ENCODE measurements around the gene DNAJA2.

Gene DNAJA2

DNA sequence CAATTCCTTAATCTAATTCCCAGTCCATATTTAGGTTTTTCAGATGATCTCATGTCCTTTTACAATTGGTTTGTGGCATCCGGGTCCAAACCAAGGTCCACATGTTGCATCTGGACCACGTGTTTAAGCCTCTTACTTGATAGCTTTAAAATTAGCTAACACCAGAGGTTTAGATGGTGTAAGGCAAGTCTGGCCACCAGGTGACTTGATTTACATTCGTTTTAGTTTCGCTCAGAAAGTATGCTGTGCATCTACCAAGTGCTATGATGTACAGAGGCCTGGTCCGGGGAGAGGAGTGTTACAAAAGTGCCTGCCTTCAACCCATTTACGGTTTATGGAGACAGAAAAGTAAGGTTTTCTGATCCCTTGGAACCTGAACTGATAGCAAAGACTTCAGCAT lies 878 bp upstream of the DNAJA2 start:
- H3K4me1 ChIP-seq (ENCODE audit: control insufficient read depth, insufficient read depth, low read length): peaks cover 17% of the 10 kb centered on the region
- peak overlapping the region; percentile 97 for H3K4me3 ChIP-seq (ENCODE audit: low read length)
- no peaks in the 10 kb centered on the region for H3K9me3 ChIP-seq (replicated peaks; ENCODE audit: low read length)
- no peaks in the 10 kb centered on the region for H3K27me3 ChIP-seq (ENCODE audit: control insufficient read depth, insufficient read depth, low read length)
- H3K36me3 ChIP-seq (ENCODE audit: insufficient read depth, low read length): peaks cover 14% of the 10 kb centered on the region
- peak overlapping the region; percentile 99 for H3K9ac ChIP-seq (ENCODE audit: low read depth, low read length)
- peak overlapping the region; percentile 83 for H3K4me2 ChIP-seq (ENCODE audit: low read length)

DNA sequence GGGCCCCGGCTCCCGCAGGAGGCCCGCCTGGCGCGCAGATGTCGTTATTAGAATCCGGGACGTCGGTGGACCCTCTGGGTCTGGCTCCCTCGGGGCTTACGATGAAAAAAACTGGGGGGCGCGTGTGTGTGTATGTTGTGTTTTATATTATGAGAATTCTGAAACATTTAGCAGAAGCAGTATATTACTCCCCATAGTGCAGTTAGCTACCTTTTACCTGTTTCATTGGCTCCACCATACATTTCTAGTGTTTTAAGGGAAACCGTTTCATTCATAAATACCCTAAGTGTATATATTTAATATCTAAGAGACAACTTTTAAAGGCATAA lies 486 bp upstream of the DNAJA2 start:
- H3K4me3 ChIP-seq (ENCODE audit: low read length): peak overlapping the region; percentile 97

DNA sequence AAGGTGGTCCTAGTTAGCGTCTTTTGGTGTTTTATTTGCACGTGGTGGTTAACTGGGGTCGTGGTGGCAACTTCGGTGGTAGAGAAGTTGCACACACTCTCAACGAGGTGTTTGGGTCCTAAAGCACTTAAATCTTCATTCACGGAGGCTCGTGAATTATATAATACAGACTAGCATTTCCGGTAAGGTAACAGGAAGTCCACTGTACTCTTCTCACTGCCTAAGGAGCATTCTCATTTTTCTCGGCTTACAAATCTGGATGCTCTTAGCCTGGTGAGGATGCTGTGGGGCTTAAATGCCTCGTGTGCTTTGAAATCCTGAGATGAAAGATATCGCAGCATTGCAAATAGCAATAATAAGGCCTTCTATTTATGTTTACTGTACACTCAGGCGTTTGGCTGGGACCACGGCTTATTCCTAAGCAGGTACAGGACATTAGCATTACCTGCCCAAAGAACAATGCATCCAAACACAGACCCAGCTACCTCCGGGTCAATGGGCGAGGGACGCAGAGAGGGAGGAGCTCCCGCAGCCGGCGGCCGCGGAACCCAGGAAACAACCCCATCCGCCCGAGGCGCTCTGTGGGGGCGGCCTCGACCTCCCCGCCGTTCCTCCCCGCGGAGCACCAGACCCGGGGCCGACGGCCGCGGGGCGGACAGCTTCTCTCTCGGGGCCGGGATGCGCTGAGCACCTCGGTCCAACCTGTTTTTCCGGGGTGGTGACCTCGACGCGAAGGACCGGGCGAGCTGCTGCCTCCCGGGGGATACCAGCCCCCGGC lies 856 bp downstream of the DNAJA2 start:
- Histone ChIP-seq H3K36me3 (ENCODE audit: insufficient read depth, low read length) (peaks cover 31% of the 10 kb centered on the region), H3K27me3 (ENCODE audit: control insufficient read depth, insufficient read depth, low read length) (no peaks in the 10 kb centered on the region), H3K9me3 (replicated peaks; ENCODE audit: low read length) (no peaks in the 10 kb centered on the region), H3K4me1 (ENCODE audit: control insufficient read depth, insufficient read depth, low read length) (peaks cover 18% of the 10 kb centered on the region), H3K4me2 (ENCODE audit: low read length) (peak overlapping the region; percentile 83), H3K9ac (ENCODE audit: low read depth, low read length) (peak overlapping the region; percentile 99), H3K4me3 (ENCODE audit: low read length) (peak overlapping the region; percentile 97)

More for the DNA sequence above, 486 bp upstream of the DNAJA2 start:
- Histone ChIP-seq H3K4me2 (ENCODE audit: low read length) (peak overlapping the region; percentile 83), H3K9me3 (replicated peaks; ENCODE audit: low read length) (no peaks in the 10 kb centered on the region), H3K36me3 (ENCODE audit: insufficient read depth, low read length) (peaks cover 17% of the 10 kb centered on the region), H3K4me1 (ENCODE audit: control insufficient read depth, insufficient read depth, low read length) (peaks cover 18% of the 10 kb centered on the region), H3K27me3 (ENCODE audit: control insufficient read depth, insufficient read depth, low read length) (no peaks in the 10 kb centered on the region), H3K9ac (ENCODE audit: low read depth, low read length) (peak overlapping the region; percentile 99)

DNA sequence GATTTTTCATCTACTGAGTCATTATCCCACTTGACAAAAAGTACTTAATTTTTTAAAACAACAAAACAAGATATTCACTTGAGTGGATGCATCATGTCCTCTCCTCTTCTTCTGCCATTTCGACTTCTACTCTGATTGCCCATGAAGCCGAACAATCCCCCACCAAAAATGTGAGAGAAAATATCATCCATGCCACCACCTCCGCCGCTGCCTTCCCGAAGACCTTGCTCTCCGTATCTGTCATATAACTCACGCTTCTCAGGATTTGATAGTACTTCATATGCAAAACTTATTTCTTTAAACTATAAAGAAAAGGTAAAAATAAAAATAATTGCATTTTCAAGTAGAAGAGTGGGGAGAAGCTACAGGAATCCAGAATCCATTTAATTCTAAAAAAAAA lies 2.2 kb downstream of the DNAJA2 start:
- Histone ChIP-seq H3K9me3 (replicated peaks; ENCODE audit: low read length) (no peaks in the 10 kb centered on the region), H3K9ac (ENCODE audit: low read depth, low read length) (no peak overlapping the region), H3K36me3 (ENCODE audit: insufficient read depth, low read length) (peaks cover 44% of the 10 kb centered on the region), H3K4me1 (ENCODE audit: control insufficient read depth, insufficient read depth, low read length) (peaks cover 18% of the 10 kb centered on the region), H3K4me3 (ENCODE audit: low read length) (no peak overlapping the region), H3K4me2 (ENCODE audit: low read length) (peak overlapping the region; percentile 83), H3K27me3 (ENCODE audit: control insufficient read depth, insufficient read depth, low read length) (no peaks in the 10 kb centered on the region)

DNA sequence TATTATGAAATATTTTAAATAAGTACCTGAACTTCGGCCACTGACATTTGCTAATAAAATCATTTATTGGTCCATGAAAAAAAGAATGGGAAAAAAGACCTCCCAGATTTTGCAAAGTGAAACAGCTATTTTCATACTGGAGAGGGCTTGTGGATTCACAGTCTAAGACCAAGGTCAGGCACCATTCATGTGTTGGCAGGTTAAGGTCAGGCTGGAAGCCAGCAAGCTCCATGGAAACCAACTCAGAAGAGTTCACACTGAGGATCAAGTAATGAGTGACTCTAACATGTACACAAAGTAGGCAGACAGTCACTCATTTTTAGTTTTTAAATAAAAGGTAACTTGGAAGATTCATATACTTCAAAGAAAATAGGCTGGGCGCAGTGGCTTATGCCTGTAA lies 3.4 kb downstream of the DNAJA2 start:
- peaks cover 55% of the 10 kb centered on the region for H3K36me3 ChIP-seq (ENCODE audit: insufficient read depth, low read length)
- H3K27me3 ChIP-seq (ENCODE audit: control insufficient read depth, insufficient read depth, low read length): no peaks in the 10 kb centered on the region
- no peak overlapping the region for H3K4me3 ChIP-seq (ENCODE audit: low read length)
- no peaks in the 10 kb centered on the region for H3K9me3 ChIP-seq (replicated peaks; ENCODE audit: low read length)
- H3K4me2 ChIP-seq (ENCODE audit: low read length): no peak overlapping the region
- no peak overlapping the region for H3K9ac ChIP-seq (ENCODE audit: low read depth, low read length)
- H3K4me1 ChIP-seq (ENCODE audit: control insufficient read depth, insufficient read depth, low read length): peaks cover 18% of the 10 kb centered on the region

DNA sequence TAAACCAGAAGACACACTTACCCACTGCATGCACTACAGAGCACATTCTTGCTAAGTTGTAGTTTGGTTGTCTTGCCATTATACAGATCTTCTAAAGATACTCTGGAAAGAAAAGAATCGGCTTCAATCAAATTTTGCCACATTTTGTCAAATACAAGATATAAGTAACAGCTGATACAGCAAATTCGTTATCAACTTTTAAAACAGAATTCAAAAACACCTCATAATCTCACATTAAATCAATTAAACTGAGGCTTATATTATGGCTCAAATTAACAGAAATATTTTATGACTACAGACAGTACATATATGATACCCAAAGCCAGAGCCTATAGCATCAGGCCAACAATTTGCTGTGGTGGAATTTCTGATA lies 5.4 kb downstream of the DNAJA2 start:
- Histone ChIP-seq H3K9ac (ENCODE audit: low read depth, low read length) (no peak overlapping the region), H3K9me3 (replicated peaks; ENCODE audit: low read length) (no peaks in the 10 kb centered on the region), H3K4me1 (ENCODE audit: control insufficient read depth, insufficient read depth, low read length) (peaks cover 11% of the 10 kb centered on the region), H3K36me3 (ENCODE audit: insufficient read depth, low read length) (peaks cover 67% of the 10 kb centered on the region), H3K4me2 (ENCODE audit: low read length) (no peak overlapping the region), H3K4me3 (ENCODE audit: low read length) (no peak overlapping the region), H3K27me3 (ENCODE audit: control insufficient read depth, insufficient read depth, low read length) (no peaks in the 10 kb centered on the region)

DNA sequence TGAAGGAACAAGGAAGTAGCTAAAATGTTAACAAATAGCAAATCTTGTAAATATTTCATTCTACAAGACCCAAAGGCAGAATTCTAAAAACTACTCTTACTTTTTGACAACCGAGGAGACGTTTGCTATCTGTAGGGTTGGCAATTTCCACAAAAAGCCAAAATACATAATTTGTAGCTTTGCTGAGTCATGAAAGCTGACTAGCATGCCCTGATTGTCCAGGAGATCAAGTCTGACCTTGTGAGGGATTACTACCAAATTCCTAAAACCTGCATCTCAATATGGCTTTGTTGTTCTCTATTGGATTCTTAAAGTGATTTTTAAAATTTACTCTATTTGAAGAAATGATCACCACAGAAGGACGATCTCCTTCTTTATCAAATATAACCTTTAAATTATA lies 10.8 kb downstream of the DNAJA2 start:
- Histone ChIP-seq H3K9ac (ENCODE audit: low read depth, low read length) (no peak overlapping the region), H3K36me3 (ENCODE audit: insufficient read depth, low read length) (peaks cover 84% of the 10 kb centered on the region)

DNA sequence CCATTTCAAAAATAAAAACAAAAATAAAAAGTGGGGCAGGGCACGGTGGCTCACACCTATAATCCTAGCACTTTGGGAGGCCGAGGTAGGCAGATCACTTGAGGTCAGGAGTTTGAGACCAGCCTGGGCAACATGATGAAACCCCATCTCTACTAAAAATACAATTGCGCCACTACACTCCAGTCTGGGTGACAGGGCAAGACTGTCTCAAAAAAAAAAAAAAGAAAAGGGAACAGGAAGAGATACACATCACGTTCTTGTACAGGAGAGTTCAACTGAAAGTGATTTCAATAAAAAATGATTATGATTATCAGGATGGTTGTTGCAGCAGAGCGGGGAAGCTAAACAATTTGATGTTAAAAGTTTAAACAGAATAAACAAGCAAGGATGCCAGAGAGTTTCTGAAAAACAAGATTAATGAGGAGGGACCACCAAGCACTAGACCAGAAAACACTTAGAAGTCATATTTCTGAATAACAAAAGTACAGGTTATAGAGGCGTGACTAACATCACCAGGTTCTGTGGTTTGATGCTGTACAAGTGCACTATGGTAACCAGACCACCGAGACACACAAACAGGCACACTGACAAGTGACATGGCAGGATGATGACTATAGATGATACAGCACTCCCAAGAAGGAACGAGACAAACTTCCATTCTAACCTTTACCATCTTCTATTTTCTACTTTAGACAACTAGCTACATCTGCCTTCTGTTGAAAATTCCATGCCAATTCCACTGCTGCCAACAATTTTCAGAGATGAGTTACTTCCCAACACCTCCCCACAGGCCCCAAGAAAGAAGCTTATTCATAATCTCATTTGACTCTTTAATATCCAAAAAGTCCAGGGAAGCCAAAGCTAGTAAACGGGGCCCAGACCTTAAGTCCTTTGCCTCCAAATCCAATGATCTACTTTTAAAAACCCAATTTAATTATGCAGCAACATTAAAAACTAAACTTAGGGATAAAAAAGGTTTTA lies 11.8 kb downstream of the DNAJA2 start:
- no peaks in the 10 kb centered on the region for H3K27me3 ChIP-seq (ENCODE audit: control insufficient read depth, insufficient read depth, low read length)
- H3K4me2 ChIP-seq (ENCODE audit: low read length): no peak overlapping the region
- H3K4me1 ChIP-seq (ENCODE audit: control insufficient read depth, insufficient read depth, low read length): peaks cover 10% of the 10 kb centered on the region
- H3K9ac ChIP-seq (ENCODE audit: low read depth, low read length): no peak overlapping the region
- H3K4me3 ChIP-seq (ENCODE audit: low read length): no peak overlapping the region
- peaks cover 84% of the 10 kb centered on the region for H3K36me3 ChIP-seq (ENCODE audit: insufficient read depth, low read length)
- H3K9me3 ChIP-seq (replicated peaks; ENCODE audit: low read length): no peaks in the 10 kb centered on the region

More for the DNA sequence above, 10.8 kb downstream of the DNAJA2 start:
- Histone ChIP-seq H3K4me1 (ENCODE audit: control insufficient read depth, insufficient read depth, low read length) (peaks cover 10% of the 10 kb centered on the region), H3K4me3 (ENCODE audit: low read length) (no peak overlapping the region), H3K4me2 (ENCODE audit: low read length) (no peak overlapping the region), H3K27me3 (ENCODE audit: control insufficient read depth, insufficient read depth, low read length) (no peaks in the 10 kb centered on the region), H3K9me3 (replicated peaks; ENCODE audit: low read length) (no peaks in the 10 kb centered on the region)

DNA sequence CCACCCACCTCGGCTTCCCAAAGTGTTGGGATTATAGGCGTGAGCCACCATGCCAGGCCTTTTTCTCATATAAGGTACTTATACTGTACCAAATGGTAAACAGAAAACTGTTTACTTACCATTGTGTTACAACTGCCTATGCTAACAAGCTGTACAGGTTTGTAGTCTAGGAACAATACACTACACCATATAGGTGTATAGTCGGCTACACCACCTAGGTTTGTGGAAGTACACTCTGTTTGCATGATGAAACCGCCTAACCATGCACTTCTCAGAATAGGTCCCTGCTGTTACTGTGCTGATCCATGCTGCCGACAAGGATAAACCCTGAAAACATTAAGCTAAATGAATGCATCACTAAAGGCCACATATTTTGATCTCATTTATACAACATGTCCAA lies 18.9 kb downstream of the DNAJA2 start:
- H3K9ac ChIP-seq (ENCODE audit: low read depth, low read length): no peak overlapping the region
- no peaks in the 10 kb centered on the region for H3K4me1 ChIP-seq (ENCODE audit: control insufficient read depth, insufficient read depth, low read length)
- no peak overlapping the region for H3K4me3 ChIP-seq (ENCODE audit: low read length)
- H3K27me3 ChIP-seq (ENCODE audit: control insufficient read depth, insufficient read depth, low read length): no peaks in the 10 kb centered on the region
- peaks cover 45% of the 10 kb centered on the region for H3K36me3 ChIP-seq (ENCODE audit: insufficient read depth, low read length)
- H3K9me3 ChIP-seq (replicated peaks; ENCODE audit: low read length): no peaks in the 10 kb centered on the region
- no peak overlapping the region for H3K4me2 ChIP-seq (ENCODE audit: low read length)

DNA sequence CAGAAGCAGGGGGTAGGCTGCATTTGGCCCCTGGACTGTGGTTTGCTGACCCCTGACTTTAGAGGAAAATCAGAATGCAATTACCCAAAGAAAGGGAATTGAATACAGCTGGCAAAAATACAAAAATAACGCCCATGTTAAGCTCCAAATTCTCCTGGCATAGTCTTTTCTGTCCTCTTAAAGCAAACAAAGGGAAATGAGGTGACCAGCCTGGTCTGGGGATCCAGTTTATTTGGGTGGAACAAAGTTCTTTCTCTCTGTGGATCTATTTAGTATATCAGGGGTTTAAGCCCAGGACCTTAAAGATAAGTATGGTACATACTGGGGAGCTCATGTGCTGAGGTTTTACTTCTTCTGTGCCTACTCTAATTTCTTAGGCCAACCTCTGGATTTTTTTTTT lies 23.5 kb downstream of the DNAJA2 start:
- H3K36me3 ChIP-seq (ENCODE audit: insufficient read depth, low read length): peaks cover 6% of the 10 kb centered on the region
- H3K9me3 ChIP-seq (replicated peaks; ENCODE audit: low read length): no peaks in the 10 kb centered on the region
- no peak overlapping the region for H3K9ac ChIP-seq (ENCODE audit: low read depth, low read length)
- H3K27me3 ChIP-seq (ENCODE audit: control insufficient read depth, insufficient read depth, low read length): no peaks in the 10 kb centered on the region
- no peak overlapping the region for H3K4me3 ChIP-seq (ENCODE audit: low read length)
- no peaks in the 10 kb centered on the region for H3K4me1 ChIP-seq (ENCODE audit: control insufficient read depth, insufficient read depth, low read length)
- no peak overlapping the region for H3K4me2 ChIP-seq (ENCODE audit: low read length)

DNA sequence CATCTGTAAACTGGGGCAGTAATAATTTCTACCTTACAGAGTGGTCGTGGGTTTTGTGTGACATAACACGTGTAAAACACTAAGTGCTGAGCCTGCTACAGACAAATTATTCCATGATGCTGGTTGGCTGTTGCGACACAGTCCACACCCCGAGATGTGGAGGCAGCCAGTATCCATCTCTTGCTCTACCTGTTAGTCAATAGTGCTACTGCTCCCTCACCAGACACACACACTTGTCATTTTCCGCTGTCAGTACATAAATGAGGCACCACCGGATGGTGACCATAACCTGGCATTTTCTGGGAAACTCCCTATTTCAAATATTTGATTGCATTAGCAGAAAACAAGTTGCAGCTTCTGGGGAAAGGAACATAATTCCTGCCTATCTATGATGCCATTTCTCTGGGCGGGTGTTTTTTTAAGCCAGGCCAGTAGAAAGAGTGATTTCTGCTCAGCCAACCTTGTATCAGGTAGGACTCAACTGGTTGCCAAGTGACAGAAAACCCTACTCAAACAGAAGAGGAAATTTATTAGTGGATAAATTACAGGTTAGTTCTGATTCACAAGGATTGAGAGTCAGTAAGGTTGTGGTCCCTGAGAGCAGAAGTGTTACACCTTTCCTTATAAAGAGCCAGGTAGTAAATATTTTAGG lies 24.1 kb downstream of the DNAJA2 start:
- H3K4me1 ChIP-seq (ENCODE audit: control insufficient read depth, insufficient read depth, low read length): no peaks in the 10 kb centered on the region
- H3K9me3 ChIP-seq (replicated peaks; ENCODE audit: low read length): no peaks in the 10 kb centered on the region
- no peaks in the 10 kb centered on the region for H3K27me3 ChIP-seq (ENCODE audit: control insufficient read depth, insufficient read depth, low read length)
- H3K9ac ChIP-seq (ENCODE audit: low read depth, low read length): no peak overlapping the region
- no peak overlapping the region for H3K4me3 ChIP-seq (ENCODE audit: low read length)
- no peaks in the 10 kb centered on the region for H3K36me3 ChIP-seq (ENCODE audit: insufficient read depth, low read length)
- H3K4me2 ChIP-seq (ENCODE audit: low read length): no peak overlapping the region

All from skeletal muscle satellite cell (primary cell).